ENCODE results near the gene CALHM6.

Gene CALHM6

DNA sequence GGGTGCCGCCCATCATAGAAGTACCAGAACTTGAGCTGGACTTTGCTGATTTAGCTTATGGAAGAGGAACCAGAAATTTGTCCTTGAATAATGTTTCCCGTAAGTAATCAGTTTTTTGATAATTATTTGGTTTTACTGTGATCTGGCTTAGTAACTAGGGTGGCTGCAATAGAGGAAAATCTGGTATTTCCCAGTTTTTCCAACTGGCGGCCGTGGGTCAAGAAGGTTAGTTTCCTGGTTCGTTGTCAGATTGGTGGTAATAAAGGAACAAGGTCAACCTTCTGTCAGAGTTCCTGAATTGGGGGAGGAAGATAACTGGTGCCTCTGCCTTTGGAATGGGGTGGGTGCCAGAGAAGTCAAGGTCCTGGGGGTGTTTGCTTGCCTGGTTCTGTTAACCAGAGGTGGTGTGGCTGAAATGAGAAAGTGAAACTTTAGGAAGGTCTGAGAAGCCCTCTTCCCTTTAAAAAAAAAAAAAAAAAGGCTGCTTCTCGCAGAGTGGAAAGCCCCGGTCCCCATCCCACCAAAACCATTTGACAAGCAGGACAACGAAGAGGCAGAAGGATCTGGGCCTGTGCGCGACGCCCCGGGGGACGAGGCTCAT lies at the start of gene CALHM6:
CALHM6 (plus strand) TSS at position 45 of the 601 bp plus-strand sequence; CDS start at position 600, 555 bp downstream.
- DNase-seq (ENCODE audit: low read depth in 2 of 2): no peak

DNA sequence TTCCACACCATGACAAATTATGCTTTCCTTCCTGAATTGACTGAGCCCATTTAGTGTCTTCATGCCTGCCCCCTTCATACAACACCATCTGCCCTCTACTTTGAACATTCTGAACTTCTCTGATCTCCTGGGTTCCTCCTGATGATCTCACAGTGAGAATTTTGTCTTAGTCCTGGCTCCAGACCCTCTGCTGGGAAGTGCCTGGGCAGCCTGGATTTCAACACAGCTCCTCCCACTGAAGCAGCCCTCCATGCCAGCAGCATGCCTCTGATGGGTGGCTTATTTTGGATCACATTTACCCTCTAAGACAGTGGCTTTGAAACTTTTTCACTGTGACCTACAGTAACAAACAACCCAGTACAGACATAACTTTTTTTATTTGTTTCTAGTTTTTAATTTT lies 48.9 kb upstream of the CALHM6 start:
- DNase-seq (ENCODE audit: low read depth in 2 of 2): no peak

DNA sequence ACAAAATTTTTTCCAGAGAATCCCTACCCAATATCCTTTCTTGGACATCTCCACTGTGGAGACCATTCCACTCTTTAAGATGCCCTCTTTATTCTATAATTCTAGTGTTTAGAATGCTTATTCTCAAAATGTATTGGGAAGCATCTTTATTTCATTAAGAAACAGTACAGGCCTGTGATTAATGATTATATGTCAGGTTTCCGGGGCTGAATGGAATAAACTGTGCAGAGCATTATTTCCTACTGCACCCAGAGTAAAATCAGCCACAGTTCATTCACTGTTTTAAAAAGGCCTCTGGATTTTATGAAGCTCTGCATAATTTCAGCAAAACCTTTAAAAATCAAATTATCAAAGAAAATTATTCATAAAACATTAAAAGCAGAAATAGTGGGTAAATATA lies 47.8 kb upstream of the CALHM6 start:
- no peak for DNase-seq (ENCODE audit: low read depth in 2 of 2)

DNA sequence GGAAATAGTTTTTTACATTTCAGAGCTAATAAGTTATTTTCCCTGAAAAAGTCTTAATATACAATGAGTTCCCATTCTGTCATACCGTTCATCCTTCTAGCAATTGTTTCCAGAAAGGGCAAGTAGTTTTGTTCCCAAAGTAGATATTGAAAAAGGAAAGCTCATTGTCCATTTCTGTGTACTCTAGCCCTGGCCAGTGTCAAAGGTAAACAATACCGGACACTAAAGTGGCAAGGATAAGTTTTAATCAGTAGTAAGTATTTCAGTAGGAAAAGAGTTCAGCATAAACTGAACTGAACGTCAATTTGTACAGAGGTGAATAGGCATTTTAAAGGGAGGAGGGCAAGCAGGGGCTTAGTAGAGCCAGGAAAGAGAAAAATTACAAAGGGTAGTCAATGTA lies 43.5 kb upstream of the CALHM6 start:
- no peak for DNase-seq (ENCODE audit: low read depth in 2 of 2)

DNA sequence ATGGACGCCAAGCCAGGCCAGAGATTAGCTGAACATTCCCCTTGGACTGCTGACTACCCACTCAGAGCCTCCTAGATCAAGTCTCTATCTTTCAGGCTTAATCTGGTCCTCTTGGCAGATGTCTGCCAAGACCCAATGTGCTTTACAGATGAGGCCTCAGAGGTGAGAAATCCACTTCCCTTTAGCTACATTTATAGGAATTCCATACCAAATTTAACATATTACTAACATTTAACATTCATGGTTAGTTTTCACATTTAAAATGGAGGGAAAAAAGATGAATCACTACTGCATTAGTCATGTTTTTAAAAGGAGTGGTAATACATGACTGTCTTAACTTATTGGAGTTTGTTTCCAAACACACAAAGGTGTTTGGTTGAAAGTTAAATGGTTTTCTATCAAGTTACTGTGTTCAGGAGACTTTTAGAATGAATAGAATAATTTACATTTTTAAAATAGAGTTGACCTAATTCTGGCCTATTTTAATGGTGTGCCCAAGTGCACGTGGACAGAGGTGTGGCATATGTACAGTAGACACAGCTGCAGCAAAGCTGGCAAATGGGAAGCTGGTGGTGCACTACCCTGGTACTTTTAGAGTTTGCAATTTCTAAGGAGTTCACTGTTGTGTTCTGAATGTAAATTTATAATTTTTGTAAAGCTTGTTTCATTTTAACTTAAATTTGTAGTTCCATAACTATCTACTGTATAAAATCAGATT lies 41.9 kb upstream of the CALHM6 start:
- DNase-seq (ENCODE audit: low read depth in 2 of 2): no peak

DNA sequence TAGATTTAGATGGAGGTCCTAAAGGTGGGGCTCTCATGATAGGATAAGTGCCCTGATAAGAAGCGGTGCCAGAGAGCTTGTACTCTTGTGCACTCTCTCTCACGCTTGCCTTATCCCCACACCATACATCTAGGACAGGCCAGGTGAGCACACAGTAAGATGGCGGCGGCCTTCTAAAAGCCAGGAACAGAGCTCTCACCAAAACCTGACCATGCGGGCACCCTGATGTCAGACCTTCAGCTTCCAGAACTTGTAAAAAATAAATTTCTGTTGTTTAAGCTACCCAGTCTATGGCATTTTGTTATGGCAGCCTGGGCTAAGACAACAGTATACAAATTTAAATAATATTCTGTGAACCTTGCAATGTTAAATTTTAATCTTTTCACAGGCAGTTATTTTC lies 40.8 kb upstream of the CALHM6 start:
- DNase-seq (ENCODE audit: low read depth in 2 of 2): no peak

DNA sequence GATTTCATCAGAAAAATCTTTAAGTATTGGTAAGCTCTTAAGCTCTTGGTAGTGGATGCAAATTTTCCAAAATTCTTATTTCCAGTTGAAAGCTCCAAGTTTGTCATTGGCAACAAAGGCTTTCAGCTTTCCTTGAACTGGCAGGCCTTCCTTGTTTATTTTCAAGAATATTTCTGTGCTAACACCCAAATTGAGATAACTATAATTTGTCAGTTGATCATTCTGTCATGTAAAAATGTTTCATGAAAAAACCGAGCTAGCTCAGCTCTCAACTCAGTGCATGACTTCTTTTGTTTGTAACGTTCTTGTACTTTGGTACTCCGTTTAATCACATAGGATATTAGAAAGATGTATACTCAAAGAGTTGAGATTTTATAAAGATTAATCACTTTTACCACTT lies 38.9 kb upstream of the CALHM6 start:
- DNase-seq (ENCODE audit: low read depth in 2 of 2): no peak

DNA sequence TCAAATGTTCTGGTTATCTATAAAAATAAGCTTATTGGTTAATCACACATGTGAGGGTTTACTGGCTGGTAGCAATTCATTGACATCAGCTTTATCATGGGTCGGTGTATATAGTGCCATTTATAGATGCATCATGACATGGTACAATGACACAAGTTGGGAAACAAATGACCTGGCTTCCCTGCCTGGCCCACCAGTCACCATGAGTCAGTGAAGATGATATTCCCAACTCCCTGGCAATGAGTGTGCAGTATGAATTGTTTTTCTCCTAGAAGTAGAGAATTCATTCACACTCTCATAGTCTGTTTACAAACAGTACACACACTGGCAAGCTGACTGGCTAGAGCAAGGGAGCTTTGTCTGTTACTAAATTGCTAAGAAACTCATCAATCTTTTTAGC lies 37.2 kb upstream of the CALHM6 start:
- no peak for DNase-seq (ENCODE audit: low read depth in 2 of 2)

DNA sequence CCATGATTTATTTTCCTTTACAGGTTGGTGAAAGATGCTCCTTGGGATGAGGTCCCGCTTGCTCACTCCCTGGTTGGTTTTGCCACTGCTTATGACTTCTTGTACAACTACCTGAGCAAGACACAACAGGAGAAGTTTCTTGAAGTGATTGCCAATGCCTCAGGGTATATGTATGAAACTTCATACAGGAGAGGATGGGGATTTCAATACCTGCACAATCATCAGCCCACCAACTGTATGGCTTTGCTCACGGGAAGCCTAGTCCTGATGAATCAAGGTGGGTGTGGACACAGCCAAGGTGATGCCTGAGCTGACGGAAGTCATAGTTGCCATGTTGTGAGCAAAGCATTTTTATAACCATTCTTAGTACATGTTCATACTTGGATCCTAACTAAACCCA lies 34.6 kb upstream of the CALHM6 start:
- no peak for DNase-seq (ENCODE audit: low read depth in 2 of 2)

DNA sequence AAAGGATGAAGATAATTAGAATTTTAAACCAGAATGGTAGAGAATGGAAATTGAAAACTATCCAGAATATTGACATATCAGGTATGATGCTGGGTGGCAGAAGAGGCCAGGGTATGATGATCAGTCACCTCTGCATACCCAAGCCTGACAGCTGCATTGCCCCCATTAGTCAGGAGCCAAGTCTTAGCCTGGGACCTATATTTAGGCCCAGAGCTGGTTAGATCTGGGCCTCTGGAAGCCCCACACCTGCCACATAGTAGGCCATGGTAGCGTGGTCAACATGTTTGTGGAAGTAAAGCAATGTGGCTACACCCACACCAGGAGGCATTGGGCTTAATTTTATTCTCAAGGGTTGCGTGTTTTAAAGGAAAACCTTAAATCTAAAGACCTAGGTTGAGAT lies 32.1 kb upstream of the CALHM6 start:
- no peak for DNase-seq (ENCODE audit: low read depth in 2 of 2)

DNA sequence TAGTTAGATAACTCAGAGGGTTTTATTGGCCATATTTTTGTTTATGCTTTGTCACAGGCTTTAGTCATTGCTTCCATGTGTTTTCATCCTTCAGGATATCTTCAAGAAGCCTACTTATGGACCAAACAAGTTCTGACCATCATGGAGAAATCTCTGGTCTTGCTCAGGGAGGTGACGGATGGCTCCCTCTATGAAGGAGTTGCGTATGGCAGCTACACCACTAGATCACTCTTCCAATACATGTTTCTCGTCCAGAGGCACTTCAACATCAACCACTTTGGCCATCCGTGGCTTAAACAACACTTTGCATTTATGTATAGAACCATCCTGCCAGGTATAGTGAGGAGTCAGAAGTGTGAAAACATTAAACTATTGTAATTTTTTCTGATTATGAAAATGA lies 30.3 kb upstream of the CALHM6 start:
- DNase-seq (ENCODE audit: low read depth in 2 of 2): no peak

DNA sequence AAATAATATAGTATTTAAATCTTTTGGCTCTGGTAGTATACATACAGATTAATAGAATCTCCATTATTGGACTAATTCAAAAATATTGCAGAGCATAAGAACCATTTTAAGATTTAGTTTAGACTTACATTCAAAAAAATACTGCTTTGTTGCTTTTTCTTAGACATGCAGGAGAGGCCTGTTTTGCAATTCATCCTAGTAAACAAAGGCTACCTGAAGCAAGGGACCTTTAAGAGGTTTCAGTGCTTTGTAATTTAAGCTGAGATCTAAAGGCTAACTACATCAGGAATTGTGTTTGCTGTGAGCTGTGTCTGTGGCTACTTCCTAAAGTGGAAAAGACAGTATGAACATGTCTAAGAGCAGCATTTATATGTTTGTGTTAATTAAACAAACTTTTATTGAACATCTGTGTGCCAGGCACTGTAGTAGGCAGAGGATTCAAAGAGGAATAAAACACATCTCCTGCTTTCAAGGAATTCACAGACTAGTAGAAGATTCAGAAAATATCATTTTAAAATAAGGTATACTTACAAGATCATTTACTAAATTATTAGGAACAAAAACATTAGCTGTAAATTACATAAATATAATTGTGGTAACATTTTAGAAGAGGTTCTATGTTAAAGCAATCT lies 29.1 kb upstream of the CALHM6 start:
- DNase-seq (ENCODE audit: low read depth in 2 of 2): no peak

DNA sequence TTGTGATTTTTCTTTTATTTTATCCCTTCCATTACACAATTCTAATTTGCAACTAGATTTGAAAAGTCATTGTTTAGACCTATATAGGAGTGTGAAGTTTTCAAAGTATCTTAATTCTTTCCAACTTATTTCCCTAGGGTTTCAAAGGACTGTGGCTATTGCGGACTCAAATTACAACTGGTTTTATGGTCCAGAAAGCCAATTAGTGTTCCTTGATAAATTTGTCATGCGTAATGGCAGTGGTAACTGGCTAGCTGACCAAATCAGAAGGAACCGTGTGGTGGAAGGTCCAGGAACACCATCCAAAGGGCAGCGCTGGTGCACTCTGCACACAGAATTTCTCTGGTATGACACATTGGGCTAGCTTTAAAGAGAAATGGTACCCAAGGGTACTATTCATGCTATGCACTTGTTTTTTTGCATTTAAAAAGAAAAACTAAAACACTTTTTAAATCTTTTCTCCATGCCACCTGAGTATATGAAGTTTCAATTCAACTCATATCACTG lies 27.9 kb upstream of the CALHM6 start:
- DNase-seq (ENCODE audit: low read depth in 2 of 2): no peak

DNA sequence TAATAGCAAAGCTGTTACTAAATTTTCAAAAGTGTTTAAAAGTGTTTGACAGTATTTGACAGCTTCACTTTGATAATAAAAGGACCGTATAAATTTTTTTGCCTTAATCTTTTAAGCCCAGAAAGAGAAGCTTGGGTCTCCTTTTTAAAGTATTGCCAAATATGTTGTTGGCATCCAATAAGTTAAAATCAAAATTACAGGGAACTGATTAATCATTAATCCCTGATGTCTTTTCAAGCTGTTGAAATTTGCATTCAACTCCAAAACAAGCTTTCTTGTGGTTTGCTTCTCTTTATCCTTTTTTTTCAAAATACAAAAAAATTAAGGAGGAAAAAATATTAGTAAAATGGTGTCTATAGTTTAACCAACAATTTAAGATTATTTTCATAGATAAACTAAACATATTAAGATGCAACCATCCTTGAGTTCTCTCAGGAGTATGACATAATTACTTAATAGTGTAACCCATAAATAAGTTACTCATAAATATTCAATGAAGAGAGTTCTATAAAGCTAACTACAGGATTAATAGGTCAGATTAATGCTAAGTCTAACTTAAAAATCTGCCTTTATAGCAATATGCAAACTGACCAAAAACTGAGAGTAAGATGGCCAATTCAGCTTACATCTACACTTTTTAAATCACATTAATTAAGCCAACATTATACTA lies 27.0 kb upstream of the CALHM6 start:
- DNase-seq (ENCODE audit: low read depth in 2 of 2): no peak

DNA sequence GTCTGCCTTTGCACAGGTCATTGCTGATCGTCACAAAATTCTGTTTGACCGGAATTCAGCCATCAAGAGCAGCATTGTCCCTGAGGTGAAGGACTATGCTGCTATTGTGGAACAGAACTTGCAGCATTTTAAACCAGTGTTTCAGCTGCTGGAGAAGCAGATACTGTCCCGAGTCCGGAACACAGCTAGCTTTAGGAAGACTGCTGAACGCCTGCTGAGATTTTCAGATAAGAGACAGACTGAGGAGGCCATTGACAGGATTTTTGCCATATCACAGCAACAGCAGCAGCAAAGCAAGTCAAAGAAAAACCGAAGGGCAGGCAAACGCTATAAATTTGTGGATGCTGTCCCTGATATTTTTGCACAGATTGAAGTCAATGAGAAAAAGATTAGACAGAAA lies 24.6 kb upstream of the CALHM6 start:
- no peak for DNase-seq (ENCODE audit: low read depth in 2 of 2)

DNA sequence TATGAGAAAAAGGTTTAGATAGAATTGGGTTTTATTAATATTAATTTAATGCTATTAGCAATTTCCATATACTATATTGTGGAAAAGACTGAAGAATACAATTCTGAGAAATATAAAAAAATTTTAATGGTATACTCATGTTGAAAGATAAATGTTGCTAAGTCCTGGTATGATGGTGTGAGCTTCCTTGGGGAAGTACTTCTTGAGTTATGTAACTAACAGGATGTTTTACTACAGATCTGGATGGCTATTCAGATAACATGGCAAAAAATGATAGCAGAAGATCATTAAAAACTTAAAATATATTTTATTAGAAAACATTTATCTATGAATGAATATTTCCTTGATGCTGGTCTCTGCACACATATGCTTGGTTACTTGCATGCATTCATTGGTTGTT lies 23.5 kb upstream of the CALHM6 start:
- DNase-seq (ENCODE audit: low read depth in 2 of 2): no peak

DNA sequence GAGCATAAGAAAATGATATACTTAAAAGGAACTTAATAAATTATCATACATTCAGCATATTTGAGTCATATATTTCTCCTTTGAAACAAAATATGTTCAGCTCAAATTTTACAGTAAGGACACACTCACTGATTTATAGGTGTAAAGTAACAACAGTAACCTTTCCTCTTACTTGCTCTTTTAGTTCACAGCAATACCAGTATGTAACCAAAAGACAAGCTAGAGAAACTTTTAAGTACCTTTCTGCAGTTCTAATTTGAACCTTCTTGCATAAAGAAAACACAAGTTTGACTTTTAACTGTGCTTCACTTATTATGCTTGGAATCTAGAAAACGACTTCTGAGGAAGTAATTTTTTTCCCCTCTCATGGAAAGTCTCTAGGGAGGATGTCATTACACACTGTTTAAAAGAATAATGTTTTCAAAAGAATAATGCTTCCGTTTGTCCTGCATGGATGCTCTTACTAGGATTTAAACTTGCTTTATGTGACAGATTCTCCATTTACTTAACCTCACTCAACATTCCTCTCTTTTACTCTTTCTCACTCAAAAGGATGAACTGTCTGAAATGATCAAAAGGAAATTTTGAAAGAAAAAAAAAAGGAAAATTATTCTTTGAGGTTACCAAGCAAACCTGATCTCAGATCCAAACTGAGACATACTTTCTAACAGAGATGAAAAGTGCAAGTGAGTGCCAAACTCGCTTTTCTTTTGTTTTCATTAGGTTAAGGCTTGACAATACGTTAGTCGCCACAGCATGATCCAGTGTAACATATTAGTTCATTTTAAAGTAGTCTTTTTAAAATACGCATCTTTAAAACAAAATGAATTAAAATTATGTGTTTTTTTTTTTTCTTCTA lies 22.4 kb upstream of the CALHM6 start:
- DNase-seq (ENCODE audit: low read depth in 2 of 2): no peak

DNA sequence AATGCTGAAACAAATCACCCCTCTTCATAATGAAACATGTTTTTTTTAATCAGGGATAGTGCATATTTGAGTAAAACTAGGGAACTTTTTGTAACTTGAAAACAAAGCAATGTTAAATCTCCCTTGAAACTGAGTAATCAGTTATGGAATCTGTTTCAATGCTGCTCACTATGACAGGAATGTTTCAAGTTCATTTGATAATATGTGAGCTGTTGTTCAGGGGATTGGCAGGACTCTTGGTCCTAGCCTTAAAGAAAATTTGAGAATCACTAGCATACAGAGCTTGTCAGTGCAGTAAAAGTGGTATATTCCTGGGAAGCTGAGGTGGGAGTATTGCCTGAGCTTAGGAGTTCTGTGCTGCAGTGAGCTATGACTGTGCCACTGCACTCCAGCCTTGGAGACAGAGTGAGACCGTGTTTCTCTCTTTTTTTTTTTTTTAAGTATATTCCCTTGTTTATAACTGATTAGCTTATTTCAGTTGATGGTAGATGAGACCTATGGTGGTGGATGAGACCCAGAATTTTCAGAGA lies 21.6 kb upstream of the CALHM6 start:
- no peak for DNase-seq (ENCODE audit: low read depth in 2 of 2)

DNA sequence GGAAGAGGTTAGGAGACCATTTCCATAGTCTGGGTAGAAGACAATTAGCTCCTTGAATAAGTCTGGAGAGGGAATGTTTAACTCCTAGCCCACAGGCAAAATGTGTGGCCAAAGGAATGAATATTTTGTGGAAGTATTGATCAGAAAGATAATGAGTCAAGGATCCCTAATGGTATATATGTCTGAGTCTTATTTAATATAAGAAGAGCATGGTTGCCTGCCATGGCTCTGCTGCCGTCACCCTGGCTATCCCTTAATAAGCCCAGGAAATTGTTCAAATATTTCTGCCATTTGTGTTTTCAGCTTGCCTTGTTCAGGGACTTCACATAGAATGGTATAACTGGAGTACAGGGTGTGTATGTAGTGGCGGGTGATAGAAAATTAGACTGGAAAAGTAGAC lies 18.1 kb upstream of the CALHM6 start:
- DNase-seq (ENCODE audit: low read depth in 2 of 2): no peak

DNA sequence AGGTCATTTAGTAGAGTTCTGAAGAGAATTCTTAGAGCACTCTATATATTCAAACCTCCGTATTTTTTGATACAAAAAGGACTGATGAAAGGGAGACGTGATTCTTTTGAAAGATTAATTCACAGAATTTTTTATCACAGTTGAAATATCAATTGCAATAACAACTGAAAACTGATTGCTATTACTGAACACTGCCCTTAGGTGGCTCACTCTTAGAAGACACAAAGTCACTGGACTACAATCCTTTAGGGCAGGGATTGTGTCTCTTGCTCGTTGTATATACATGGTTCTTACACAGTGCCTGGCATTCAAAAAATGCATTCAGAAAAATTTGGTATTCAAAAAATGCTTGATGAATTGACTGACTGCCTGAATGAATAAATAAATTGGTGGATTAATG lies 17.1 kb upstream of the CALHM6 start:
- no peak for DNase-seq (ENCODE audit: low read depth in 2 of 2)

DNA sequence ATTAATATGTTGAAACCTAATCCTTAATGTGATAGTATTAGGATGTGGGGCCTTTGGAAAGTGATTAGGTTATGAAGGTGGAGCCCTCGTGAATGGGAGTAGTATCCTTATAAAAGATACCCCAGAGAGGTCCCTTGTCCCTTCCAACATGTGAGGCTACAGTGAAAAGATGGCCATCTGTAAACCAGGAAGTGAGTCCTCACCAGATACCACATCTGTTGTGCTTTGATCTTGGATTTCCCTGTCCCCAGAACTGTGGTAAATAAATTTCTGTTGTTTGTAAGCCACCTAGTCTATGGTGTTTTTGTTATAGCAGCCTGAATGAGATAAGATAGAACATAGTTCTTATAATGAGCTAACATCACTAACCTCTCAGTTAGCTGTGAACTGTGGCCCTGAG lies 16.6 kb upstream of the CALHM6 start:
- no peak for DNase-seq (ENCODE audit: low read depth in 2 of 2)

Measured in stimulated activated CD4-positive, alpha-beta T cell treated with anti-CD3 and anti-CD28 coated beads, Interleukin-15, amount 100 ng/mL, for 48 hours (primary cell).